Aortic smooth muscle cell (primary cell): Measurements from ENCODE around the gene CYP4V2. TPM values are rescaled to one million over a fixed set of nuclear protein-coding genes. Genes with fewer than 3 reads are reported as not detected.

ENCODE experiments used
- total RNA-seq: library from RNA; depleted of rRNA; stranded (reverse); fragments of >200 nt; gene quantifications from 2 replicates; pipeline ENCODE4 v1.2.3, GENCODE V29; 2014

CYP4V2 gene
- 24.4 and 45.7 TPM in 2 replicates for total RNA-seq

DNA sequence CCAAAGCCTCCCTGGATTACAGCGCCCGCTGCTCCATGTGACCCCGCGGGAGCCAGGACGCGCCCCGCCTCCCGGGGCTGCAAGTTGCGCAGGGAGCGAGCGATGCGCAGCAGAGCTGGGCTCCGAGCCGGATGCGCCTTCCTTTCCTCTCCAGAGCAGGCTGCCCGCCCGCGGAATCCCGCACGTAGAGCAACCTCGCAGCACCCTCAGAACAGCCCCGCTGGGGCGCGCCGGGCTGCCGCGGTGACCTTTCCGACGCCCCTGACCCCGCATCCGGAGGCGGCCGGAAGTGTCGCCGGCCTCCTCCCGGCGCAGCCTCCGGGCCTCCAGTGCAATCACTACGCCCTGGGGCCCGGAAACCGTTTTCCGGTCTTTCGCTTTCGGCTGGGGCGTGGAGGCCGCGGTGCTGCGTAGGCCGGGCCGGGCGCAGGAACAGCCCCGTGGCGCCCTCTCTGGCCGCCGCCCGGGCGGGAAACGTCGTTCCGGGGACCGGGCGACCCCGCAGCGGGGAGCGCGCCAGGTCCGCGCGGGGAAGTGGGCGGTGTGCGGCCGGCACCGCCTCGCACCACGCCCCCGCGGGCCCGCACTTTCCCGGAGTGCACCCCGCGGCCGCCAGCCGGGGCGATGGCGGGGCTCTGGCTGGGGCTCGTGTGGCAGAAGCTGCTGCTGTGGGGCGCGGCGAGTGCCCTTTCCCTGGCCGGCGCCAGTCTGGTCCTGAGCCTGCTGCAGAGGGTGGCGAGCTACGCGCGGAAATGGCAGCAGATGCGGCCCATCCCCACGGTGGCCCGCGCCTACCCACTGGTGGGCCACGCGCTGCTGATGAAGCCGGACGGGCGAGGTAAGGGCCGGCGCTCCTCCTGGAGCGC, at the start of gene CYP4V2:
Gene CYP4V2, plus strand, starts transcription at position 368 of the 866 bp plus-strand sequence. Its CDS starts 257 bp downstream, at position 625.

DNA sequence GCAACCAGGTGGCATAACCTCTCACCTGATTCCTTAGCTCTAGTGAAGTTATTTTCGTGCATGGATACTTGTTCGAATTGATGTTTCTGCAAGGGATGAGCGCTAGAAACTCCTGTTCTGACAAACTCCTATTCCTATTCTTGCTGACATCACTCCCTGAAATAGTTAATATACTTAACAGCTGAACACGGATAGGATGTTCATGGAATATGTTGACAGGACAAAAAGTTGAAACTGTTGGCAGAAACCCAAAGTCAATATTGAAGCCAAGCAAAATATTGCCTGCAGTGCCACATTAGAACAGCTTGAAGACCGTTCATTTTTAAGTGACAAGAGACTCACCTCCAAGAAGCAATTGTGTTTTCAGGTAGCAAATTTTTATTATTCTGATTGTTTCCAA, 35.9 kb downstream of the CYP4V2 start, which contains the start of gene KLKB1:
Gene KLKB1, plus strand, starts transcription at position 287 of the 400 bp plus-strand sequence. CDS start 689 bp downstream, outside the sequence.

Other genes with a start within 250 kb of the CYP4V2 start
- gene TLR3, start 122.4 kb upstream of the CYP4V2 start, total RNA-seq = 3.7 and 6.9 TPM in 2 replicates
- gene FAM149A, start 86.9 kb upstream of the CYP4V2 start, total RNA-seq = 13.9 and 17.7 TPM in 2 replicates
- gene KLKB1, start 35.9 kb downstream of the CYP4V2 start, total RNA-seq = 0.19 and 0.26 TPM in 2 replicates
- gene F11, start 74.6 kb downstream of the CYP4V2 start, total RNA-seq = not detected in 2 replicates